NOMO-1 (cell line): Measurements from ENCODE around the gene ZPBP2.

ENCODE experiments used
- DNase-seq, 2 experiments: peaks; one replicate each; lab custom pipeline; 2025; ENCODE audit not compliant: unreplicated experiment in 2 of 2; lab: John Stamatoyannopoulos, UW

Gene ZPBP2

DNA sequence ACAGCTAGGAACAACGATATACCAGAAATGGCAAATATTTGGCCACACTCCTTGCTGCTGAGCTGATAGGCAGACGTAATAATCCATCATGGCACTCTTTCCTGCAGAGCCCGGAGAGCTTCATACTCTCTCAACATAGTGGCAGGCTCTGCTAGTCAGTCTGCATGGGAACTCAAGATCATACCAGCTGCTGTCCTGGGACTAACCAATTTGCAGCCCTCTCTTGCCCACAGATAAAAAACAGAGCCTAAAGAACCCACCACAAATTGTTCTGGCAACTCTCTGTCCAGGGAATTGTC lies 36.9 kb downstream of the ZPBP2 start:
- no peak for DNase-seq

DNA sequence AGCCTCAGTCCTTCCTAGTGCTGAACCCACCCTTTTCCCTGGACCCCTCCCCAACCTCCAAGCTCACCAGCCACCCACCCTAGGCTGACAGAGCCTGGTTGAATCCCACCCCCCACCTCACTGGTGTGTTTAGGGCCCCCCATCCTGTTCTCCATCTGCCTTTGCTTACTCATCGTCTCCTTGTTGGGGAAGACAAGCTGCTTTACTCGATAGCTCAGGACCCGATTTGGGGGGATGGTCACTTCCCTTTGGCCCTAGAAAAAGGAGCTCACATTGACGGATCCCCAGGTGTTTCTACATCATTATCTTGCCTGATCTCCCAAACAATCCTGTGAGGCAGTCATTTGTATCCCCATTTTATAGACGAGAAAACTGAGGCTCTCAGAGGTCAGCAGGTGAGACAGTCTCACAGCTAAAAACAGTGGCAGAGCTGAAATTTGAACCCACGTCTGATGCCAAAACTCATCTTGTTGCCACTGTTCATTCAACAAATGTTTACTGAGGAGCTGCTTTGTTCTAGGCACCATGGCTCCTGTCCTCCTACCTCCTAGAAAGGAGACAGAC lies 40.9 kb downstream of the ZPBP2 start:
- no peak for DNase-seq

GRCh38 chr17:39913989-39914388 lies 46.0 kb downstream of the ZPBP2 start:
- DNase-seq = no peak

GRCh38 chr17:39915559-39915958 lies 47.6 kb downstream of the ZPBP2 start:
- DNase-seq = no peak

- no peak for DNase-seq
Measured at GRCh38 chr17:39916918-39917317, 48.9 kb downstream of the ZPBP2 start.

- DNase-seq = no peak
Measured at GRCh38 chr17:39919087-39919683, 51.2 kb downstream of the ZPBP2 start.

DNA sequence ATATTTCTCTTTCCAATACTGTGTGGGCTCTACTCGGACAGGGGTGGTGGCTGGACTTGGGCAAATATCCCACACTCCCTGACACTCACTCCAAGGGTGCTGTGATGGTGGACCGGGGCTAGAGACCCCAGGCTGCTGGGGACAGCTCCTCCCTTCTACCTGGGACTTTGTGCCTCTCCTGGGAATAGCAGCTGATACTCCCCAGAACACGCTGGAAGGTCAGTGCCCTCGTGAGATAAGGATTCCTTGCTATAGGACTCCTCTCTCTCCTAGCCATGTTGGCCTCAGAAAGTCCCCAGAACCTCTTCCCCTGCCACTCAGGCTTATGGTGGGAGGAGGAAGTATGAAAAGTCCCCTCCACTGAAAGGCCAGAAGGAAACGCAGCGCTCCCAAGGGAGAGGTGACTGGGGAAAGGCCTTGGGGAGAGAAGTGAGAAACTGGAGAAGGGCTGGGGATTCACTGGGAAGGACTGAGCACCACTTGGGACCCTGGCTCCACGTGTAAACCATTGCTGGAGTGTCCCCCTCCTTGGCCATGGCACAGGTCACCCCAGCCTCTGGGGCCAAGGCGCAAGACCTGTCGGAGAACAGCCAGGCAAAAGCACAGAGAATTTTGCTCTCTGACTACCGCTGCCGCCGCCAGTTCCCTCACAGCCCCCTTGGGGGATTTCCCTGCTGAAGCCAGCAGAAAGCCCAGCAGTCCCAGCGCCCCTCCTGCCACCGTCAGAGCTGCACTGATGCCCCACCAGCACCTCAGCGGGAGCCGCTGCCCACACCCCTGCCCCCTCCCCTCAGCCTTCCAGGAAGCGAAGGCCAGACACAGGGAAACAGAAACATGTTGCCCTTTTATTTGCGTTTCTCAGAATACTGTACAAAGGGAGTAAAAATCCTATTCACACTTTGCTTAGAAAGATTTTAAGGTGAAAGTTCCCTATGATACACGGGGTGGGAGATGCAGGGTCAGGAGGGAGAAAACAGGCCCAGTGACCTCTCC lies 52.5 kb downstream of the ZPBP2 start:
- DNase-seq = no peak

DNA sequence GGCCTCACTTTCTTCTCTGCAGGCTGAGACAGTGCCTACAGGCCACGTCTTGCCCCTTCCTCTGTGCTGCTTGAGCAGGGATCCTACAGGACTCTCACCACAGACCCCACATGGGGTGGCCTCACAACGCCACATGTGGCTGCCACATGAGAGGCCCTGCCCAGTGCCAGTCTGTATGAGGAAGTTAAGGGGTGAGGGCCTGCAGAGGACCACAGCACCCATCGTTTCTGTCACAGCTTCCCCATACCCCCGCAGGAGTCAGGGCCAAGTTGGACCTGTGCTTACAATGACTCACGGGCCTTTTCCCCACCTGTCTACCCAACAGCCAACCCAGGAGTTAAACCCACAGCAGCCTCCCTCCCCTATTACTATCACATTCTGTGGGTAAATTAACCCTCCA lies 53.3 kb downstream of the ZPBP2 start:
- DNase-seq = no peak

- no peak for DNase-seq
Measured at GRCh38 chr17:39922006-39922405, 54.0 kb downstream of the ZPBP2 start.

GRCh38 chr17:39923230-39923629 lies 55.2 kb downstream of the ZPBP2 start:
- no peak for DNase-seq

DNA sequence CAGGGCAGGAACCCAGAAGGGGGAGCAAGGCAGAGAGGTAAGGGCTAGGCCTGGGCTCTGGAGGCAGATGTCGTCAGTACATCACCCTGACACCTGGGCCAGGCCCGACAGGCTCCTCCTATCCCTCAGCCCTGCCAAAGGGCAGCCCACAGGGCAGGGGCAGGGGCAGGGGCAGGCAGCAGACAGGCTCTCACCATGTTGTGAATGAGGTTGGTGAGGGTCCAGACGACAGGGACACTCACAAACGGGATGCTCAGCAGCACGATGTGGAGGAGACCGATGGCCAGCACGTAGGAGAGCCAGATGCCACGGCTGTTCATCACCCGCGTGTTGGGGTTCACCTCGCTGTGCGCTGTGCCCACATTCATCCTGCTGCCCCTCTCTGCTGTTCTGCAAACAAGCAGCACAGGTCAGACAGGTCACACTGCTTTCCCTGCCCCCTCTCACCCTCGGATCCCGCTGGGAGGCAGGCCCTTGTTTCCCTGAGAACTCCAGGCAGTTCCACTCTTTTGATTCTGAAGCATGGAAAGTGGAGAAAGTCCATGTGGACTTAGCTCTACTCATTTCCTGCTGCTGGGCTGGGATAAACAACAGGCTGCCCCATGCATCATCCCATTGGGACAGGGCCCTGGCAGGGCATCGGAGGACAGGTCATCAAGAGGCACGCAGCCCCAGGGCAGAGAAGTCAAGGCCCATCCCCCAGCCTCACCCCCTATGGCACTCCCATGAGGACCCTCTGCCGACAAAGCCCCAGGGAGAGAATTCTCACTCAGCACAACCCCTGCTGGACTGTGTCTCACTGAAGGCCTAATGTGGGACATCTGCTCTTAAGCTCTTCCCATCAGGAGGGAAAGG lies 56.1 kb downstream of the ZPBP2 start:
- no peak for DNase-seq

- DNase-seq = no peak
Measured at GRCh38 chr17:39924691-39925055, 56.7 kb downstream of the ZPBP2 start.

GRCh38 chr17:39925282-39926134 lies 57.5 kb downstream of the ZPBP2 start:
- no peak for DNase-seq

- DNase-seq = peak in 1 of 2 experiments; percentile 50
Measured at GRCh38 chr17:39926135-39926587, 58.2 kb downstream of the ZPBP2 start.

DNA sequence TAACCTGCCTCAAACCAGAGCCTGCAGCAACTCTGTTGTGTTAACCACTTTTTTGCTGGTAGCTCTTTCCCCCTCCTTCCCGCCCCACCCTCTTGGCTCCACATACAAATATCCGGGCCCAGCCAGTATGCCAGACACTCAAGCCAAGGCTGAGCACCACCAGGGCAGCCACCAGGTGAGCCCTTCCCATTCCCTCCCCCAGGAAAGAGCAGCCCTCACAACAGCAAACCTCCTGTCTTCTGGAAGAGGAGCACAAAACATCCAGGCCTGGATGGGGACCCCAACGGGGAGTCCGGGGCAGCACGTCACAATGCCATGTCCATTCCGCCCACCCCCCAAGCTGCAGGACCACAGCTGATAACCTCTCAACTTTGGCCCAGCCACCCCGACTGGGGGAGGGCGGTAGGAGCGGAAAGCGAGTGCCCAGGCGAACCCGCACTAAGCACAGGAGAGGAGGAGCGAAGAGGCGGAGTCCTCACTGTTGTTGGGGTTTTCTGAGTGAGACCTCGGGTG lies 58.6 kb downstream of the ZPBP2 start:
- DNase-seq = peak; percentile 24 to 35
